H9 (cell line): ENCODE measurements around the gene DDX25. TPM values are rescaled to one million over a fixed set of nuclear protein-coding genes. Genes with fewer than 3 reads are reported as not detected.

Experiments used
- DNase-seq: peaks from one replicate; pipeline ENCODE4 v3.0.0-alpha.2; 2017
- H2AFZ ChIP-seq: one replicate; pipeline ENCODE4 v1.6.1; 2013; ENCODE audit warnings: mild to moderate bottlenecking, low read length, control low read depth, moderate library complexity
- H2AK5ac ChIP-seq: 2 replicates; pipeline ENCODE4 v1.6.1; 2013; ENCODE audit warnings: low read length, control low read depth, mixed read lengths; ENCODE audit not compliant: insufficient read length
- H2BK120ac ChIP-seq: one replicate; pipeline ENCODE4 v1.6.1; 2013; ENCODE audit warnings: low read depth, mild to moderate bottlenecking, low read length, control low read depth, inconsistent platforms; ENCODE audit not compliant: poor library complexity, severe bottlenecking
- H2BK12ac ChIP-seq: 2 replicates; pipeline ENCODE4 v1.6.1; 2013; ENCODE audit warnings: low read length, control low read depth, mixed read lengths, low read depth; ENCODE audit not compliant: insufficient read length
- H2BK15ac ChIP-seq: 2 replicates; pipeline ENCODE4 v1.6.1; 2013; ENCODE audit warnings: low read depth, low read length, control low read depth
- H2BK20ac ChIP-seq: one replicate; pipeline ENCODE4 v1.6.1; 2013; ENCODE audit warnings: low read depth, mild to moderate bottlenecking, low read length, control low read depth, inconsistent platforms; ENCODE audit not compliant: poor library complexity, severe bottlenecking
- H2BK5ac ChIP-seq: 2 replicates; pipeline ENCODE4 v1.6.1; 2013; ENCODE audit warnings: low read length, control low read depth, mixed read lengths; ENCODE audit not compliant: insufficient read length
- H3K14ac ChIP-seq: 2 replicates; pipeline ENCODE4 v1.6.1; 2013; ENCODE audit warnings: low read length, control low read depth; ENCODE audit not compliant: insufficient read depth
- H3K18ac ChIP-seq: 2 replicates; pipeline ENCODE4 v1.6.1; 2013; ENCODE audit warnings: low read depth, mild to moderate bottlenecking, mixed read lengths, low read length, control low read depth; ENCODE audit not compliant: insufficient read length
- H3K23ac ChIP-seq: 2 replicates; pipeline ENCODE4 v1.6.1; 2013; ENCODE audit warnings: low read length, control low read depth, mixed read lengths, low read depth; ENCODE audit not compliant: insufficient read length
- H3K23me2 ChIP-seq: 2 replicates; pipeline ENCODE4 v1.6.1; 2013; ENCODE audit warnings: low read depth, mild to moderate bottlenecking, mixed read lengths, low read length, control low read depth; ENCODE audit not compliant: insufficient read length, poor library complexity, severe bottlenecking
- H3K27ac ChIP-seq: 2 replicates; pipeline ENCODE4 v1.5.1; 2013; ENCODE audit warnings: low read length, control low read depth, mixed read lengths, low read depth; ENCODE audit not compliant: insufficient read length
- H3K27me3 ChIP-seq: 2 replicates; pipeline ENCODE4 v1.6.1; 2013; ENCODE audit warnings: low read length, control low read depth, inconsistent platforms; ENCODE audit not compliant: insufficient read depth
- H3K4ac ChIP-seq: 2 replicates; pipeline ENCODE4 v1.6.1; 2013; ENCODE audit warnings: low read depth, mild to moderate bottlenecking, control low read depth, inconsistent platforms, low read length, moderate library complexity
- H3K4me1 ChIP-seq: 2 replicates; pipeline ENCODE4 v1.6.1; 2013; ENCODE audit warnings: low read length, control low read depth, inconsistent platforms; ENCODE audit not compliant: insufficient read depth
- H3K4me2 ChIP-seq: 2 replicates; pipeline ENCODE4 v1.6.1; 2013; ENCODE audit warnings: low read length, control low read depth, mixed read lengths; ENCODE audit not compliant: insufficient read length, insufficient read depth
- H3K56ac ChIP-seq: 2 replicates; pipeline ENCODE4 v1.6.1; 2013; ENCODE audit warnings: low read depth, mild to moderate bottlenecking, mixed read lengths, low read length, control low read depth; ENCODE audit not compliant: insufficient read length
- H3K79me1 ChIP-seq: 2 replicates; pipeline ENCODE4 v1.6.1; 2013; ENCODE audit warnings: low read depth, mild to moderate bottlenecking, moderate library complexity, low read length, control low read depth, inconsistent platforms; ENCODE audit not compliant: insufficient read depth, poor library complexity, severe bottlenecking
- H3K79me2 ChIP-seq: 2 replicates; pipeline ENCODE4 v1.6.1; 2013; ENCODE audit warnings: low read length, control low read depth, inconsistent platforms; ENCODE audit not compliant: insufficient read depth
- H3K9ac ChIP-seq: 2 replicates; pipeline ENCODE4 v1.6.1; 2013; ENCODE audit warnings: low read length, control low read depth, mixed read lengths; ENCODE audit not compliant: insufficient read length; ENCODE audit errors: extremely low read depth
- H3K9me3 ChIP-seq: one replicate; pipeline ENCODE4 v1.6.1; 2013; ENCODE audit warnings: low read depth, low read length, inconsistent platforms; ENCODE audit not compliant: control insufficient read depth
- H3T11ph ChIP-seq: one replicate; pipeline ENCODE4 v1.6.1; 2013; ENCODE audit warnings: mild to moderate bottlenecking, low read length, control low read depth, inconsistent platforms
- H4K20me1 ChIP-seq: one replicate; pipeline ENCODE4 v1.6.1; 2013; ENCODE audit not compliant: control insufficient read depth, insufficient read length, insufficient read depth
- H4K5ac ChIP-seq: 2 replicates; pipeline ENCODE4 v1.6.1; 2013; ENCODE audit warnings: low read depth, mild to moderate bottlenecking, mixed read lengths, low read length, control low read depth; ENCODE audit not compliant: insufficient read length
- H4K8ac ChIP-seq: replicated peaks from 2 replicates; pipeline ENCODE4 v1.6.1; 2013; ENCODE audit warnings: low read length, control low read depth, mixed read lengths, low read depth; ENCODE audit not compliant: insufficient read length
- H4K91ac ChIP-seq: 2 replicates; pipeline ENCODE4 v1.6.1; 2013; ENCODE audit warnings: low read depth, mild to moderate bottlenecking, moderate library complexity, mixed read lengths, low read length, control low read depth; ENCODE audit not compliant: insufficient read length
- H3K27ac Mint-ChIP-seq, 3 experiments: 2 replicates in 2 of 3; 3 replicates in 1 of 3; pipeline ENCODE4 v1.8.0; 2020 to 2021; ENCODE audit warnings: mixed read lengths in 3 of 3, mild to moderate bottlenecking in 1 of 3, moderate library complexity in 1 of 3
- H3K27me3 Mint-ChIP-seq: 2 replicates; pipeline ENCODE4 v1.8.0; 2021; ENCODE audit warnings: low read depth, mild to moderate bottlenecking, moderate library complexity, mixed read lengths
- H3K36me3 Mint-ChIP-seq, 3 experiments: 2 replicates in 2 of 3; 3 replicates in 1 of 3; pipeline ENCODE4 v1.8.0; 2020 to 2021; ENCODE audit warnings: low read depth in 3 of 3, mixed read lengths in 3 of 3; ENCODE audit not compliant: insufficient read depth in 1 of 3
- H3K4me1 Mint-ChIP-seq, 2 experiments: 2 replicates each; pipeline ENCODE4 v1.8.0; 2020; ENCODE audit warnings: mixed read lengths in 2 of 2
- H3K4me3 Mint-ChIP-seq, 2 experiments: 2 replicates in 1 of 2; 3 replicates in 1 of 2; pipeline ENCODE4 v1.8.0; 2020 to 2021; ENCODE audit warnings: mild to moderate bottlenecking in 2 of 2, mixed read lengths in 2 of 2, moderate library complexity in 1 of 2
- H3K9me3 Mint-ChIP-seq, 2 experiments: 2 replicates in 1 of 2; 3 replicates in 1 of 2; pipeline ENCODE4 v1.8.0; 2020; ENCODE audit warnings: mild to moderate bottlenecking in 2 of 2, mixed read lengths in 2 of 2, moderate library complexity in 1 of 2
- WGBS: extraction: QIAGEN DNeasy Blood & Tissue Kit; methylation state at CpG from one replicate; pipeline ENCODE4 v1.1.7; 2013; ENCODE audit warnings: missing lambda C conversion rate, low lambda C conversion rate, mixed read lengths; ENCODE audit not compliant: insufficient read length; ENCODE audit errors: extremely low coverage; 5-methylcytosine and 5-hydroxymethylcytosine counted together
- total RNA-seq: library from RNA; stranded (reverse); gene quantifications from 2 replicates; pipeline ENCODE4 v1.2.1, GENCODE V29; 2021
- TF ChIP-seq, protein P1 (sequence below): fragments of 200-600 bp; sonication (generic); conservative IDR thresholded peaks from 3 replicates; pipeline ENCODE4 v1.8.0; 2021; ENCODE audit warnings: antibody characterized with exemption, mild to moderate bottlenecking

The DDX25 gene
- total RNA-seq, 1 experiment from 2014 or later, result 6.9 TPM

DNA sequence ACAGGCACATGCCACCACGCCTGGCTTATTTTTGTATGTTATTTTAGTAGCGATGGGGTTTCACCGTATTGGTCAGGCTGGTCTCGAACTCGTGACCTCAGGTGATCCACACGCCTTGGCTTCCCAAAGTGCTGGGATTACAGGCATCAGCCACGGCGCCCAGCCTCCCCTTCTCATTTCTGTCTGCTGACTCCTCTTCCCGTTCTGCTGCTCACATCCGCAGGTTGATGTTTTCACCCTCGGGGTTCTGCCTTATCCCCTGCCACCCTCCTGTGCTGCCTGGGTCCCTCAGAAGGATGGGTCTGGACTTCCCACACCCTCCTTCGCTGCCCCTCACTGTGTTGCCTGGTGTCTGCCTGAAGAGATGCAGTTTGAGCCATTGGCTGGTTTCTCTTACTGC lies 22.4 kb downstream of the DDX25 start:
- no peak overlapping the region for H2BK5ac ChIP-seq
- H4K8ac ChIP-seq, result no peak overlapping the region
- H3K79me1 ChIP-seq, result no peaks in the 10 kb centered on the region
- no peaks in the 10 kb centered on the region for H3K27me3 ChIP-seq
- peaks cover 3% of the 10 kb centered on the region for H3K27me3 Mint-ChIP-seq
- no peak overlapping the region for H2BK12ac ChIP-seq
- no peak overlapping the region for H3K27ac ChIP-seq
- H3K9me3 Mint-ChIP-seq, result no peaks in the 10 kb centered on the region; a peak in 1 of 5 replicates
- H3K23ac ChIP-seq, result no peak overlapping the region
- H3K4ac ChIP-seq, result no peak overlapping the region
- H3K56ac ChIP-seq, result no peak overlapping the region
- H3K79me2 ChIP-seq, result no peaks in the 10 kb centered on the region
- H2AFZ ChIP-seq, result no peak overlapping the region
- H3K4me3 Mint-ChIP-seq, result no peak overlapping the region
- H3K4me1 ChIP-seq, result 0 out of 2 replicates have a peak, but pooled peaks cover 2% of the 10 kb centered on the region
- no peak overlapping the region for H2BK120ac ChIP-seq
- no peaks in the 10 kb centered on the region for H3K9me3 ChIP-seq
- no peak overlapping the region for H3K4me2 ChIP-seq
- no peak overlapping the region for H3K18ac ChIP-seq
- no peak overlapping the region for H3K14ac ChIP-seq
- no peak overlapping the region for H3K9ac ChIP-seq
- no peak overlapping the region for H4K91ac ChIP-seq
- H4K20me1 ChIP-seq, result no peaks in the 10 kb centered on the region
- H3T11ph ChIP-seq, result no peak overlapping the region
- no CpG with 5 or more reads among the region's 12 CpGs for WGBS
- no peak overlapping the region for H4K5ac ChIP-seq
- no peak overlapping the region for H2BK15ac ChIP-seq
- H2BK20ac ChIP-seq, result no peak overlapping the region
- no peaks in the 10 kb centered on the region for H3K36me3 Mint-ChIP-seq
- no peaks in the 10 kb centered on the region for H3K23me2 ChIP-seq
- TF ChIP-seq, protein P1, sequence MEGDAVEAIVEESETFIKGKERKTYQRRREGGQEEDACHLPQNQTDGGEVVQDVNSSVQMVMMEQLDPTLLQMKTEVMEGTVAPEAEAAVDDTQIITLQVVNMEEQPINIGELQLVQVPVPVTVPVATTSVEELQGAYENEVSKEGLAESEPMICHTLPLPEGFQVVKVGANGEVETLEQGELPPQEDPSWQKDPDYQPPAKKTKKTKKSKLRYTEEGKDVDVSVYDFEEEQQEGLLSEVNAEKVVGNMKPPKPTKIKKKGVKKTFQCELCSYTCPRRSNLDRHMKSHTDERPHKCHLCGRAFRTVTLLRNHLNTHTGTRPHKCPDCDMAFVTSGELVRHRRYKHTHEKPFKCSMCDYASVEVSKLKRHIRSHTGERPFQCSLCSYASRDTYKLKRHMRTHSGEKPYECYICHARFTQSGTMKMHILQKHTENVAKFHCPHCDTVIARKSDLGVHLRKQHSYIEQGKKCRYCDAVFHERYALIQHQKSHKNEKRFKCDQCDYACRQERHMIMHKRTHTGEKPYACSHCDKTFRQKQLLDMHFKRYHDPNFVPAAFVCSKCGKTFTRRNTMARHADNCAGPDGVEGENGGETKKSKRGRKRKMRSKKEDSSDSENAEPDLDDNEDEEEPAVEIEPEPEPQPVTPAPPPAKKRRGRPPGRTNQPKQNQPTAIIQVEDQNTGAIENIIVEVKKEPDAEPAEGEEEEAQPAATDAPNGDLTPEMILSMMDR, result no peak
- 0 out of 7 replicates have a peak overlapping the region, but pooled peaks of 1 of the 3 experiments have one; percentile 23 for H3K27ac Mint-ChIP-seq
- DNase-seq, result no peak
- H3K4me1 Mint-ChIP-seq, result peaks cover 20 to 27% of the 10 kb centered on the region in 2 experiments
- H2AK5ac ChIP-seq, result no peak overlapping the region
